HepG2 (cell line): Measurements from ENCODE around the gene SV2A. TPM values are rescaled to one million over a fixed set of nuclear protein-coding genes. Genes with fewer than 3 reads are reported as not detected.

Source experiments
- ATAC-seq: fragments of 200-7000 bp; cut with Tn5 transposase; 3 replicates; pipeline ENCODE4 v1.9.1; 2020; ENCODE audit warnings: mild to moderate bottlenecking, moderate library complexity
- BruUV-seq: library from RNA; stranded (reverse); fragments of 400-500 nt; replicated peaks from 2 replicates; lab custom pipeline; 2021; lab: Mats Ljungman, UMichigan
- CTCF ChIA-PET: fragments of 300-600 bp; formaldehyde crosslinking; extraction: SDS; loops from one replicate; lab custom pipeline; 2021; ENCODE audit warnings: low total read pairs, inconsistent platforms, low intra/inter-chr PET ratio; lab: Yijun Ruan, JAX
- POLR2A ChIA-PET: fragments of 350-600 bp; sonication (Branson Sonifier 250); formaldehyde crosslinking; loops from one replicate; lab custom pipeline; 2020; ENCODE audit warnings: antibody characterized with exemption, inconsistent platforms; lab: Yijun Ruan, JAX
- DNase-seq: peaks from one replicate; pipeline ENCODE4 v3.0.0-alpha.2; 2015; ENCODE audit warnings: low spot score
- FAIRE-seq: peaks from 3 replicates; lab custom pipeline; 2011; peaks lifted over from hg19 to GRCh38; lab: Jason Lieb, UNC
- H2AFZ ChIP-seq: one replicate; pipeline ENCODE4 v1.6.1; 2011; ENCODE audit warnings: low read length, inconsistent platforms
- H3K27ac ChIP-seq: fragments of 300-600 bp; 3 replicates; pipeline ENCODE4 v1.8.0; 2011; ENCODE audit warnings: mixed run types, mild to moderate bottlenecking, mixed read lengths, low read length, inconsistent platforms; ENCODE audit not compliant: insufficient read depth; ENCODE audit errors: extremely low read length
- H3K27me3 ChIP-seq, 2 experiments: fragments of 200-600 bp in 1 of 2; 2 replicates in 1 of 2; 3 replicates in 1 of 2; pipeline versions ENCODE4 v1.6.0 to v1.8.0; 2011; ENCODE audit warnings: low read length in 2 of 2, mild to moderate bottlenecking in 2 of 2, moderate library complexity in 2 of 2, inconsistent platforms in 1 of 2; ENCODE audit not compliant: insufficient read depth in 2 of 2, control insufficient read depth in 1 of 2
- H3K36me3 ChIP-seq, 2 experiments: fragments of 200-600 bp in 1 of 2; replicated peaks in 1 of 2; 2 replicates in 1 of 2; 3 replicates in 1 of 2; pipeline versions ENCODE4 v1.5.1 to v1.8.0; 2011; ENCODE audit warnings: low read length in 2 of 2, inconsistent platforms in 1 of 2; ENCODE audit not compliant: insufficient read depth in 2 of 2, control insufficient read depth in 1 of 2
- H3K4me1 ChIP-seq: 2 replicates; pipeline ENCODE4 v1.5.1; 2012; ENCODE audit warnings: low read length, inconsistent platforms; ENCODE audit not compliant: insufficient read depth
- H3K4me2 ChIP-seq: 2 replicates; pipeline ENCODE4 v1.6.0; 2011; ENCODE audit warnings: low read depth, low read length, inconsistent platforms
- H3K4me3 ChIP-seq, 3 experiments: fragments of 200-600 bp in 1 of 3; sonication (generic), shearing (Covaris generic) in 1 of 3; replicated peaks in 1 of 3; 2 replicates each; pipeline ENCODE4 v1.5.1; 2011 to 2016; ENCODE audit warnings: low read length in 3 of 3, inconsistent platforms in 2 of 3, low read depth in 2 of 3, mild to moderate bottlenecking in 2 of 3, control low read depth in 1 of 3, mixed read lengths in 1 of 3; ENCODE audit not compliant: insufficient read depth in 1 of 3
- H3K79me2 ChIP-seq: one replicate; pipeline ENCODE4 v1.6.1; 2011; ENCODE audit warnings: low read length, inconsistent platforms; ENCODE audit not compliant: insufficient read depth
- H3K9ac ChIP-seq: 2 replicates; pipeline ENCODE4 v1.6.0; 2011; ENCODE audit warnings: mild to moderate bottlenecking, low read depth, low read length, inconsistent platforms; ENCODE audit not compliant: insufficient read depth
- H3K9me3 ChIP-seq: 2 replicates; pipeline ENCODE4 v1.5.1; 2012; ENCODE audit warnings: mild to moderate bottlenecking, low read length
- H4K20me1 ChIP-seq: 2 replicates; pipeline ENCODE4 v1.6.0; 2011; ENCODE audit warnings: inconsistent platforms, mild to moderate bottlenecking, low read length, moderate library complexity; ENCODE audit not compliant: insufficient read depth
- ARNTL ChIP-seq: sonication (generic); formaldehyde crosslinking; IDR thresholded peaks from 2 replicates; pipeline ENCODE4 v1.4.0; 2020; ENCODE audit warnings: mild to moderate bottlenecking, missing genetic modification reagents
- CHD2 ChIP-seq: IDR thresholded peaks from 2 replicates; pipeline ENCODE4 v1.6.1; 2011; ENCODE audit warnings: low read depth, low read length, improper control_type of control experiment
- GATA4 ChIP-seq: sonication (generic); IDR thresholded peaks from 2 replicates; pipeline ENCODE4 v1.6.1; 2016; ENCODE audit warnings: antibody characterized with exemption, low read depth, borderline replicate concordance
- HDAC6 ChIP-seq: fragments of 200-600 bp; sonication (generic); IDR thresholded peaks from 2 replicates; pipeline ENCODE4 v1.7.0; 2017; ENCODE audit warnings: mild to moderate bottlenecking, antibody characterized with exemption, low read length, low read depth
- KLF6 ChIP-seq: IDR thresholded peaks from 2 replicates; pipeline ENCODE4 v1.8.0; 2016; ENCODE audit warnings: missing biosample characterization, missing genetic modification reagents
- RFX1 ChIP-seq: fragments of 450-650 bp; IDR thresholded peaks from 2 replicates; pipeline ENCODE4 v1.6.1; 2017
- SP4 ChIP-seq: sonication (generic); formaldehyde crosslinking; IDR thresholded peaks from 2 replicates; pipeline ENCODE4 v1.8.1; 2023; ENCODE audit warnings: mild to moderate bottlenecking, missing genetic modification reagents
- ZNF264 ChIP-seq: sonication (generic); formaldehyde crosslinking; IDR thresholded peaks from 2 replicates; pipeline ENCODE4 v1.4.0; 2020; ENCODE audit warnings: missing genetic modification reagents
- ZNF7 ChIP-seq: IDR thresholded peaks from 2 replicates; pipeline ENCODE4 v1.6.1; 2016; ENCODE audit warnings: missing biosample characterization, missing genetic modification reagents
- WGBS: methylation state at CpG from one replicate; pipeline ENCODE4 v1.1.6; 2017; ENCODE audit warnings: low lambda C conversion rate; 5-methylcytosine and 5-hydroxymethylcytosine counted together
- in situ Hi-C: cut with HindIII; loops from 2 replicates; pipeline ENCODE4 v1.10.0; 2017; ENCODE audit warnings: low pct_unique_long_range_greater_than_20kb; ENCODE audit not compliant: extremely low pct_ligation_motif_present
- intact Hi-C: fragments of 100-400 bp; cut with micrococcal nuclease; formaldehyde crosslinking; loops from one replicate; pipeline ENCODE4 v1.10.0; 2022; ENCODE audit not compliant: unreplicated experiment
- polyA plus RNA-seq, 8 experiments: library from polyadenylated mRNA; depleted of rRNA in 3 of 8; stranded (reverse) in 7 of 8; unstranded in 1 of 8; fragments of >200 nt; fragmentation: Illumina TruSeq in 4 of 8; extraction: Trizol in 4 of 8; gene quantifications; 2 replicates each; pipeline versions ENCODE4 v1.2.1 to v1.2.3, GENCODE V29; 2011 to 2016; ENCODE audit warnings: low read depth in 4 of 8, missing spikeins in 1 of 8, mixed read lengths in 1 of 8; ENCODE audit not compliant: insufficient read depth in 1 of 8
- total RNA-seq, 5 experiments: library from RNA; depleted of rRNA; stranded (reverse); fragments of >200 nt; fragmentation: Illumina TruSeq; extraction: Trizol; gene quantifications; 2 replicates each; pipeline ENCODE4 v1.2.3, GENCODE V29; 2016; ENCODE audit warnings: low read depth in 1 of 5

The SV2A gene
- total and polyA plus RNA-seq, 2 of the 13 experiments (the other 11 are each of a cell fraction or from before 2014, with no cell fraction given) = 0.84 to 1.9 TPM

DNA sequence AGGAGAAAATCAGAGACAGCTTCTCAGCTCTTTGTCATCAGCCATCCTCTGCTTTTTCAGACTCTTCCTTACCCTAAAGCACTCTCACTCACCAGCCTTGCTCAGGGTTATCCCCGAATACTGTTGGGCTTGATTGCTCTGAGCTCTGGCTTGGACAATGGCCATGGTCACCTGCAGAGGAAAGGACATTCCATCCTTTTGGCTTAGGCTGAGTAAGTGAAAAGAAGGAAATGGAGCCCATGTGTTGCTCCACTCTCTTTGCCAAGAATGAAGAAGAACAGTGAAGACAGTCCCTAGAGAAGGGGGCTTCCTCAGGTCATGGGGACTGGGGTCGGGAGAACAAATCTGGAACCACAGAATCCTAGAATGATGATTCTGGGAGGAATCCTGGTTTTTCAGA lies 16.7 kb upstream of the SV2A start:
- WGBS = 68% methylated on average over 2 of the region's 2 CpGs
- no peak overlapping the region for H3K4me2 ChIP-seq
- intact Hi-C loops = no loop called here
- POLR2A ChIA-PET = no interaction called here
- H3K9ac ChIP-seq = no peak overlapping the region
- H3K27ac ChIP-seq = no peak overlapping the region
- no peaks in the 10 kb centered on the region for H4K20me1 ChIP-seq
- ATAC-seq (no peak), FAIRE-seq (no peak), DNase-seq (no peak)
- TF ChIP-seq GATA4 = no peak
- H3K27me3 ChIP-seq = no peaks in the 10 kb centered on the region
- H3K4me1 ChIP-seq = peaks cover 41% of the 10 kb centered on the region
- H2AFZ ChIP-seq = no peak overlapping the region
- CTCF ChIA-PET = no interaction called here
- no peaks in the 10 kb centered on the region for H3K36me3 ChIP-seq
- in situ Hi-C loops = no loop called here
- no TSS peak for BruUV-seq
- H3K9me3 ChIP-seq = no peaks in the 10 kb centered on the region
- no peaks in the 10 kb centered on the region for H3K79me2 ChIP-seq
- no peak overlapping the region for H3K4me3 ChIP-seq

DNA sequence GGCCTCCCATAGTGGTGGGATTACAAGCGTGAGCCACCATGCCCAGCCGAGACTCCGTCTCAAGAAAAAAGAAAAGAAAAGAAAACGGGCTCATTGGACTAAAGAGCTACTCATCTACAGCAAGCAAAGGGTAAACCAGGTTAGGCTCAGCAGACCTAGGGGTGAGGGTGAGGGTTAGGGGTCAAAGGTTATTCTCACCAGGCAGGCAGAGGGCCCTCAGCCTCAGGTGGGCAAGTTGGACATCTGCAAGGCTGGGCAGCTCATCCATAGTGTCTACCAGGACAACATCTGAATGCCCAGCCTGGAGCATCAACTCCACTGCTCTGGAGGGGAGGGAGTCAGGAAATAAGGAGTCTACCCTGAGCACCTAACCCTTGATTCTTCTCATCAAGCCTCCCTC lies 15.6 kb upstream of the SV2A start:
- POLR2A ChIA-PET = interaction anchor here (0.8 kb wide), 1 partner anchor 46 kb away, joined by 4 read pairs; a partner anchor contains a TSS

More for the DNA sequence above, 15.6 kb upstream of the SV2A start:
- Histone ChIP-seq H3K4me2 (no peak overlapping the region), H3K4me1 (peaks cover 40% of the 10 kb centered on the region), H3K79me2 (no peaks in the 10 kb centered on the region), H3K27me3 (no peaks in the 10 kb centered on the region), H3K9me3 (no peaks in the 10 kb centered on the region), H2AFZ (no peak overlapping the region), H4K20me1 (no peaks in the 10 kb centered on the region), H3K36me3 (no peaks in the 10 kb centered on the region), H3K4me3 (no peak overlapping the region), H3K27ac (no peak overlapping the region), H3K9ac (no peak overlapping the region)
- FAIRE-seq (no peak), DNase-seq (no peak), ATAC-seq (no peak)
- BruUV-seq = no TSS peak
- CTCF ChIA-PET = no interaction called here
- in situ Hi-C loops (no loop called here), intact Hi-C loops (no loop called here)
- TF ChIP-seq ZNF7 (CRISPR knock-in tag) (no peak), SP4 (CRISPR knock-in tag) (no peak), RFX1 (no peak), CHD2 (no peak), ARNTL (CRISPR knock-in tag) (no peak), HDAC6 (no peak), ZNF264 (CRISPR knock-in tag) (no peak), KLF6 (CRISPR knock-in tag) (no peak)
- WGBS = 89% methylated on average over 4 of the region's 4 CpGs
